ENCODE data around the gene SLC22A3. TPM values are rescaled to one million over a fixed set of nuclear protein-coding genes. Genes with fewer than 3 reads are reported as not detected.

Gene SLC22A3
- total and polyA plus RNA-seq, 2 donors (not counting 1 experiment from before 2014, with no cell fraction given) = not detected

- DNase-seq (no peak), ATAC-seq (ENCODE audit: low read depth) (no peak)
- Mint-ChIP-seq H3K27me3 (peaks cover 17% of the 10 kb centered on the region), H3K9me3 (ENCODE audit: insufficient read depth) (no peaks in the 10 kb centered on the region), H3K4me1 (no peaks in the 10 kb centered on the region), H3K4me3 (no peak overlapping the region), H3K27ac (no peak overlapping the region)
- H4K20me1 ChIP-seq (ENCODE audit: control insufficient read depth, insufficient read depth, low read length, poor library complexity, severe bottlenecking) = no peaks in the 10 kb centered on the region
- no peak overlapping the region for H3K4me3 ChIP-seq (ENCODE audit: control extremely low read depth in 1 of 5, extremely low read depth in 1 of 5, insufficient read depth in 1 of 5, low read depth in 2 of 5, low read length in 4 of 5)
- H3K79me2 ChIP-seq (ENCODE audit: control insufficient read depth, insufficient read depth, low read length) = no peaks in the 10 kb centered on the region
- intact Hi-C loops (cut with micrococcal nuclease) = no loop called here
- no peak overlapping the region for H3K27ac ChIP-seq (ENCODE audit: low read length in 2 of 2)
- no peak overlapping the region for H3K4me2 ChIP-seq (replicated peaks; ENCODE audit: low read depth, low read length, poor library complexity, severe bottlenecking)
- no peak overlapping the region for H3K9ac ChIP-seq (ENCODE audit: low read length)
- TF ChIP-seq CTCF (IDR thresholded peaks at IDR 0.05) = no peak
- TF ChIP-seq EZH2 (IDR thresholded peaks at IDR 0.05; ENCODE audit: borderline replicate concordance, insufficient read depth, low read depth, low read length, poor library complexity, severe bottlenecking) = no peak
- H3K36me3 ChIP-seq (replicated peaks in 1 of 2; ENCODE audit: control extremely low read depth in 1 of 2, control insufficient read depth in 1 of 2, extremely low read depth in 1 of 2, insufficient read depth in 2 of 2, low read length in 1 of 2) = no peaks in the 10 kb centered on the region
- POLR2A ChIA-PET = no interaction called here
- no peaks in the 10 kb centered on the region for H3K27me3 ChIP-seq (replicated peaks in 1 of 4; ENCODE audit: control extremely low read depth in 1 of 4, control insufficient read depth in 3 of 4, insufficient read depth in 4 of 4, low read length in 3 of 4)
- no peaks in the 10 kb centered on the region for H3K9me3 ChIP-seq (ENCODE audit: control extremely low read depth in 1 of 3, control insufficient read depth in 2 of 3, insufficient read depth in 1 of 3, low read length in 2 of 3)
- 43% methylated on average over 3 of the region's 7 CpGs for WGBS (ENCODE audit: insufficient coverage)
- H3K4me1 ChIP-seq (ENCODE audit: control insufficient read depth in 2 of 2, insufficient read depth in 2 of 2, low read length in 2 of 2) = no peaks in the 10 kb centered on the region
- H2AFZ ChIP-seq (ENCODE audit: insufficient read depth, low read depth, low read length, poor library complexity, severe bottlenecking) = no peak overlapping the region
- CTCF ChIA-PET = no interaction called here
These were observed 19.0 kb upstream of the SLC22A3 start for GRCh38 chr6:160329188-160329587.

- no peaks in the 10 kb centered on the region for H3K36me3 ChIP-seq (replicated peaks in 1 of 2; ENCODE audit: control extremely low read depth in 1 of 2, control insufficient read depth in 1 of 2, extremely low read depth in 1 of 2, insufficient read depth in 2 of 2, low read length in 1 of 2)
- Mint-ChIP-seq H3K4me3 (no peak overlapping the region), H3K27ac (no peak overlapping the region), H3K4me1 (no peaks in the 10 kb centered on the region), H3K27me3 (peaks cover 15% of the 10 kb centered on the region), H3K9me3 (ENCODE audit: insufficient read depth) (no peaks in the 10 kb centered on the region)
- no peaks in the 10 kb centered on the region for H3K4me1 ChIP-seq (ENCODE audit: control insufficient read depth in 2 of 2, insufficient read depth in 2 of 2, low read length in 2 of 2)
- TF ChIP-seq CTCF (IDR thresholded peaks at IDR 0.05) = no peak
- H4K20me1 ChIP-seq (ENCODE audit: control insufficient read depth, insufficient read depth, low read length, poor library complexity, severe bottlenecking) = no peaks in the 10 kb centered on the region
- H3K27ac ChIP-seq (ENCODE audit: low read length in 2 of 2) = no peak overlapping the region
- H3K9ac ChIP-seq (ENCODE audit: low read length) = no peak overlapping the region
- H3K79me2 ChIP-seq (ENCODE audit: control insufficient read depth, insufficient read depth, low read length) = no peaks in the 10 kb centered on the region
- ChIA-PET POLR2A (no interaction called here), CTCF (no interaction called here)
- WGBS (ENCODE audit: insufficient coverage) = 100% methylated on average over 1 of the region's 5 CpGs
- no peak overlapping the region for H3K4me3 ChIP-seq (ENCODE audit: control extremely low read depth in 1 of 5, extremely low read depth in 1 of 5, insufficient read depth in 1 of 5, low read depth in 2 of 5, low read length in 4 of 5)
- no peak overlapping the region for H2AFZ ChIP-seq (ENCODE audit: insufficient read depth, low read depth, low read length, poor library complexity, severe bottlenecking)
- H3K27me3 ChIP-seq (replicated peaks in 1 of 4; ENCODE audit: control extremely low read depth in 1 of 4, control insufficient read depth in 3 of 4, insufficient read depth in 4 of 4, low read length in 3 of 4) = no peaks in the 10 kb centered on the region
- ATAC-seq (ENCODE audit: low read depth) = no peak
- no peak overlapping the region for H3K4me2 ChIP-seq (replicated peaks; ENCODE audit: low read depth, low read length, poor library complexity, severe bottlenecking)
- DNase-seq = no peak
- no peaks in the 10 kb centered on the region for H3K9me3 ChIP-seq (ENCODE audit: control extremely low read depth in 1 of 3, control insufficient read depth in 2 of 3, insufficient read depth in 1 of 3, low read length in 2 of 3)
- intact Hi-C loops (cut with micrococcal nuclease) = no loop called here
These were observed 17.6 kb upstream of the SLC22A3 start for GRCh38 chr6:160330619-160331018.
